ENCODE results near the gene PDX1. TPM values are rescaled to one million over a fixed set of nuclear protein-coding genes. Genes with fewer than 3 reads are reported as not detected.

PDX1 gene
- total RNA-seq (ENCODE audit: low replicate concordance): not detected in 2 replicates

GRCh38 chr13:27919934-27920676, at the start of gene PDX1:
PDX1 (plus strand) TSS chr13:27920000; CDS start chr13:27920139, 139 bp downstream.

GRCh38 chr13:27969082-27969865, 49.5 kb downstream of the PDX1 start, which contains the start of gene CDX2:
CDX2 (minus strand) TSS chr13:27969315; CDS start chr13:27969006, 309 bp downstream.

Other genes with a start within 250 kb of the PDX1 start
- not detected in 2 replicates for gene GSX1, start 127.5 kb upstream of the PDX1 start, total RNA-seq (ENCODE audit: low replicate concordance)
- not detected in 2 replicates for gene CDX2, start 49.3 kb downstream of the PDX1 start, total RNA-seq (ENCODE audit: low replicate concordance)
- gene URAD, start 68.7 kb downstream of the PDX1 start, total RNA-seq (ENCODE audit: low replicate concordance): not detected in 2 replicates
- gene FLT3, start 180.6 kb downstream of the PDX1 start, total RNA-seq (ENCODE audit: low replicate concordance): not detected in 2 replicates
- gene PAN3, start 218.5 kb downstream of the PDX1 start, total RNA-seq (ENCODE audit: low replicate concordance): 8.8 and 9.8 TPM in 2 replicates